A549 (cell line): ENCODE data around the gene TMEM117.

Source experiments
- CHD4 ChIP-seq: fragments of 200-600 bp; sonication (generic); IDR thresholded peaks from 2 replicates; pipeline ENCODE4 v1.6.1; 2016; ENCODE audit warnings: antibody characterized with exemption, mild to moderate bottlenecking, borderline replicate concordance
- GATA3 ChIP-seq: IDR thresholded peaks from 2 replicates; pipeline ENCODE4 v1.6.1; 2012; ENCODE audit warnings: borderline replicate concordance
- POLR2A ChIP-seq: IDR thresholded peaks from 2 replicates; pipeline ENCODE4 v1.6.1; 2012; ENCODE audit warnings: mild to moderate bottlenecking, low read length
- RAD21 ChIP-seq, 2 experiments: fragments of >200 bp in 1 of 2; sonication (Bioruptor Twin) in 1 of 2; formaldehyde crosslinking in 1 of 2; IDR thresholded peaks in 1 of 2; conservative IDR thresholded peaks in 1 of 2; 2 replicates in 1 of 2; 3 replicates in 1 of 2; pipeline ENCODE4 v1.6.1; 2012 to 2018; ENCODE audit warnings: inconsistent platforms in 1 of 2
- RARB ChIP-seq: fragments of 250-450 bp; sonication (Bioruptor Pico); IDR thresholded peaks from 2 replicates; pipeline ENCODE4 v1.8.0; 2021; ENCODE audit warnings: mild to moderate bottlenecking, moderate library complexity
- ZFP36 ChIP-seq: fragments of 450-650 bp; IDR thresholded peaks from 2 replicates; pipeline ENCODE4 v1.6.1; 2014; ENCODE audit warnings: borderline replicate concordance; ENCODE audit not compliant: partially characterized antibody
- TF ChIP-seq, protein P1 (sequence below): fragments of >200 bp; sonication (Bioruptor Twin); formaldehyde crosslinking; IDR thresholded peaks from 3 replicates; pipeline ENCODE4 v1.5.1; 2016
- TF ChIP-seq, protein P2 (sequence below): fragments of 150-350 bp; IDR thresholded peaks from 2 replicates; pipeline ENCODE4 v1.6.1; 2014; ENCODE audit warnings: low read depth, mild to moderate bottlenecking, low read length
- TF ChIP-seq, protein P3 (sequence below): IDR thresholded peaks from 2 replicates; pipeline ENCODE4 v1.6.1; 2012
- TF ChIP-seq, protein P4 (sequence below): fragments of >200 bp; sonication (Bioruptor Twin); formaldehyde crosslinking; IDR thresholded peaks from 3 replicates; pipeline ENCODE4 v1.6.1; 2016

DNA sequence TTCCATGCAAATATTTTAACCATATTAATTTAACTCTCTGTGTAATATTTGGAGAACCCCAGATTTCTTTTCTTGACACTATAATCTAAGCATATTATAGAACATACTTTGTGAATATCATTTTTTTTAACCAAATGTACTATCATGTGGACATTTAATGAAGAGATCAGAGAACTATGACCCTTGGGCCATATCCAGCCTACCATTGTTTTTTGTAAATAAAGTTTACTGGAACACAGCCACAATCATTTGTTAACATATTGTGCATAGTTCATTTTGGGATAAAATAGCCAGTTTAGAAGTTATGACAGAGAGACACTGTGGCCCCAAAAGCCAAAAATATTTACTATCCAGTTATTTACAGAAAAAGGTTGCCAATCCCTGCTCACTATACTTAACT, 338.2 kb downstream of the TMEM117 start:
- TF ChIP-seq, protein P1, sequence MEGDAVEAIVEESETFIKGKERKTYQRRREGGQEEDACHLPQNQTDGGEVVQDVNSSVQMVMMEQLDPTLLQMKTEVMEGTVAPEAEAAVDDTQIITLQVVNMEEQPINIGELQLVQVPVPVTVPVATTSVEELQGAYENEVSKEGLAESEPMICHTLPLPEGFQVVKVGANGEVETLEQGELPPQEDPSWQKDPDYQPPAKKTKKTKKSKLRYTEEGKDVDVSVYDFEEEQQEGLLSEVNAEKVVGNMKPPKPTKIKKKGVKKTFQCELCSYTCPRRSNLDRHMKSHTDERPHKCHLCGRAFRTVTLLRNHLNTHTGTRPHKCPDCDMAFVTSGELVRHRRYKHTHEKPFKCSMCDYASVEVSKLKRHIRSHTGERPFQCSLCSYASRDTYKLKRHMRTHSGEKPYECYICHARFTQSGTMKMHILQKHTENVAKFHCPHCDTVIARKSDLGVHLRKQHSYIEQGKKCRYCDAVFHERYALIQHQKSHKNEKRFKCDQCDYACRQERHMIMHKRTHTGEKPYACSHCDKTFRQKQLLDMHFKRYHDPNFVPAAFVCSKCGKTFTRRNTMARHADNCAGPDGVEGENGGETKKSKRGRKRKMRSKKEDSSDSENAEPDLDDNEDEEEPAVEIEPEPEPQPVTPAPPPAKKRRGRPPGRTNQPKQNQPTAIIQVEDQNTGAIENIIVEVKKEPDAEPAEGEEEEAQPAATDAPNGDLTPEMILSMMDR = no peak
- TF ChIP-seq RARB (CRISPR knock-in tag) (no peak), ZFP36 (no peak), CHD4 (no peak), RAD21 (conservative IDR thresholded peaks at IDR 0.05 in 1 of 2, IDR thresholded peaks at IDR 0.05 in 1 of 2) (no peak), POLR2A (no peak), GATA3 (no peak)
- TF ChIP-seq, protein P2, sequence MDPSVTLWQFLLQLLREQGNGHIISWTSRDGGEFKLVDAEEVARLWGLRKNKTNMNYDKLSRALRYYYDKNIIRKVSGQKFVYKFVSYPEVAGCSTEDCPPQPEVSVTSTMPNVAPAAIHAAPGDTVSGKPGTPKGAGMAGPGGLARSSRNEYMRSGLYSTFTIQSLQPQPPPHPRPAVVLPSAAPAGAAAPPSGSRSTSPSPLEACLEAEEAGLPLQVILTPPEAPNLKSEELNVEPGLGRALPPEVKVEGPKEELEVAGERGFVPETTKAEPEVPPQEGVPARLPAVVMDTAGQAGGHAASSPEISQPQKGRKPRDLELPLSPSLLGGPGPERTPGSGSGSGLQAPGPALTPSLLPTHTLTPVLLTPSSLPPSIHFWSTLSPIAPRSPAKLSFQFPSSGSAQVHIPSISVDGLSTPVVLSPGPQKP = no peak
- TF ChIP-seq, protein P3, sequence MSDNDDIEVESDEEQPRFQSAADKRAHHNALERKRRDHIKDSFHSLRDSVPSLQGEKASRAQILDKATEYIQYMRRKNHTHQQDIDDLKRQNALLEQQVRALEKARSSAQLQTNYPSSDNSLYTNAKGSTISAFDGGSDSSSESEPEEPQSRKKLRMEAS = no peak
- TF ChIP-seq, protein P4, sequence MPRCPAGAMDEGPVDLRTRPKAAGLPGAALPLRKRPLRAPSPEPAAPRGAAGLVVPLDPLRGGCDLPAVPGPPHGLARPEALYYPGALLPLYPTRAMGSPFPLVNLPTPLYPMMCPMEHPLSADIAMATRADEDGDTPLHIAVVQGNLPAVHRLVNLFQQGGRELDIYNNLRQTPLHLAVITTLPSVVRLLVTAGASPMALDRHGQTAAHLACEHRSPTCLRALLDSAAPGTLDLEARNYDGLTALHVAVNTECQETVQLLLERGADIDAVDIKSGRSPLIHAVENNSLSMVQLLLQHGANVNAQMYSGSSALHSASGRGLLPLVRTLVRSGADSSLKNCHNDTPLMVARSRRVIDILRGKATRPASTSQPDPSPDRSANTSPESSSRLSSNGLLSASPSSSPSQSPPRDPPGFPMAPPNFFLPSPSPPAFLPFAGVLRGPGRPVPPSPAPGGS = no peak
